MM.1S (cell line): ENCODE results near the gene IGSF5.

Experiments used
- DNase-seq: peaks from one replicate; pipeline ENCODE4 v3.0.0-alpha.2; 2015
- H2AFZ ChIP-seq: fragments of 300-600 bp; sonication (generic); 2 replicates; pipeline ENCODE4 v1.6.0; 2016; ENCODE audit warnings: antibody characterized with exemption, low read length
- H3F3A ChIP-seq: fragments of 300-600 bp; sonication (generic); 2 replicates; pipeline ENCODE4 v1.6.1; 2016; ENCODE audit warnings: mild to moderate bottlenecking, antibody characterized with exemption, low read length, moderate library complexity, mixed read lengths; ENCODE audit not compliant: insufficient read depth
- H3K27ac ChIP-seq: fragments of 300-600 bp; sonication (generic); 2 replicates; pipeline ENCODE4 v1.5.1; 2016; ENCODE audit warnings: mild to moderate bottlenecking, low read length
- H3K27me3 ChIP-seq: fragments of 300-600 bp; sonication (generic); replicated peaks from 2 replicates; pipeline ENCODE4 v1.6.0; 2016; ENCODE audit warnings: low read length; ENCODE audit not compliant: insufficient read depth
- H3K36me3 ChIP-seq: fragments of 300-600 bp; sonication (generic); replicated peaks from 2 replicates; pipeline ENCODE4 v1.6.1; 2016; ENCODE audit warnings: mild to moderate bottlenecking, low read length, mixed read lengths; ENCODE audit not compliant: insufficient read depth
- H3K4me1 ChIP-seq: fragments of 300-600 bp; sonication (generic); 2 replicates; pipeline ENCODE4 v1.6.1; 2016; ENCODE audit warnings: low read length, mixed read lengths
- H3K4me2 ChIP-seq: fragments of 300-600 bp; sonication (generic); 2 replicates; pipeline ENCODE4 v1.6.0; 2016; ENCODE audit warnings: low read depth, low read length
- H3K4me3 ChIP-seq: fragments of 300-600 bp; sonication (generic); 2 replicates; pipeline ENCODE4 v1.5.1; 2016; ENCODE audit warnings: low read length, mixed read lengths
- H3K79me2 ChIP-seq: fragments of 300-600 bp; sonication (generic); 2 replicates; pipeline ENCODE4 v1.6.1; 2016; ENCODE audit warnings: mixed run types, low read length, mixed read lengths
- H3K9ac ChIP-seq: fragments of 300-600 bp; sonication (generic); 2 replicates; pipeline ENCODE4 v1.6.1; 2016; ENCODE audit warnings: low read length, mixed read lengths
- H3K9me2 ChIP-seq: fragments of 300-600 bp; sonication (generic); replicated peaks from 2 replicates; pipeline ENCODE4 v1.6.1; 2016; ENCODE audit warnings: mild to moderate bottlenecking, low read length, mixed read lengths; ENCODE audit not compliant: insufficient read depth
- H3K9me3 ChIP-seq: fragments of 300-600 bp; sonication (generic); replicated peaks from 2 replicates; pipeline ENCODE4 v1.6.1; 2016; ENCODE audit warnings: mild to moderate bottlenecking, low read length, mixed read lengths; ENCODE audit not compliant: insufficient read depth
- H4K20me1 ChIP-seq: fragments of 300-600 bp; sonication (generic); 2 replicates; pipeline ENCODE4 v1.6.1; 2016; ENCODE audit warnings: mild to moderate bottlenecking, low read length, moderate library complexity, mixed read lengths; ENCODE audit not compliant: insufficient read depth
- EZH2 ChIP-seq: fragments of 300-600 bp; sonication (generic); optimal IDR thresholded peaks from 2 replicates; pipeline ENCODE3; 2017; ENCODE audit warnings: low read depth, mild to moderate bottlenecking, antibody characterized with exemption, low read length, mixed read lengths
- EZH2phosphoT487 ChIP-seq: fragments of 300-600 bp; sonication (generic); IDR thresholded peaks from 2 replicates; pipeline ENCODE4 v1.6.1; 2018; ENCODE audit warnings: antibody characterized with exemption, low read length
- TF ChIP-seq, protein P1 (sequence below): fragments of 300-600 bp; sonication (generic); IDR thresholded peaks from 2 replicates; pipeline ENCODE4 v1.5.1; 2016; ENCODE audit warnings: antibody characterized with exemption, low read length, mixed read lengths

Gene IGSF5

GRCh38 chr21:39750670-39751069 is 5.7 kb downstream of the IGSF5 start:
- H4K20me1 ChIP-seq: no peaks in the 10 kb centered on the region

DNA sequence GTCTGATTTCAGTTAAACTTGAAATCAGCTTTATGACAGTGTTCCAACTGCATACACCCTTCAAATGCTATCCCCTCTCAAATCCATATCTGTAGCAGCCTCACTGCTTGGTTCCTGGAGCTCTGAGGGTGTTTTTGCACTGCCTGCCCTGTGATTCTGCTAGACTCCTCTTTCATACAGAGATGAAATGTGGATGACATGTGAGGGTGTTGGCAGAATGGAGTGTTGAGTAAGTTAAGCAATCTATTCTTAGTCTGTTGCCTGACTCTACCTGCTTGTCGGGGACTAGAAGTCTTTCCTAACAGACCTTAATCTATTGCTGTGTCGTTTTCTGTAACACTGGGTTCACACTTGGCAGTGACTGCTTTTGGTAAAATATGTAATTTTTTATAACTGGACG is 9.8 kb downstream of the IGSF5 start:
- H3K9me2 ChIP-seq: no peaks in the 10 kb centered on the region
- H3K9me3 ChIP-seq: 0 out of 2 replicates have a peak, but pooled peaks cover 6% of the 10 kb centered on the region
- no peaks in the 10 kb centered on the region for H3K27me3 ChIP-seq
- TF ChIP-seq EZH2 (no peak), EZH2phosphoT487 (no peak)
- TF ChIP-seq, protein P1, sequence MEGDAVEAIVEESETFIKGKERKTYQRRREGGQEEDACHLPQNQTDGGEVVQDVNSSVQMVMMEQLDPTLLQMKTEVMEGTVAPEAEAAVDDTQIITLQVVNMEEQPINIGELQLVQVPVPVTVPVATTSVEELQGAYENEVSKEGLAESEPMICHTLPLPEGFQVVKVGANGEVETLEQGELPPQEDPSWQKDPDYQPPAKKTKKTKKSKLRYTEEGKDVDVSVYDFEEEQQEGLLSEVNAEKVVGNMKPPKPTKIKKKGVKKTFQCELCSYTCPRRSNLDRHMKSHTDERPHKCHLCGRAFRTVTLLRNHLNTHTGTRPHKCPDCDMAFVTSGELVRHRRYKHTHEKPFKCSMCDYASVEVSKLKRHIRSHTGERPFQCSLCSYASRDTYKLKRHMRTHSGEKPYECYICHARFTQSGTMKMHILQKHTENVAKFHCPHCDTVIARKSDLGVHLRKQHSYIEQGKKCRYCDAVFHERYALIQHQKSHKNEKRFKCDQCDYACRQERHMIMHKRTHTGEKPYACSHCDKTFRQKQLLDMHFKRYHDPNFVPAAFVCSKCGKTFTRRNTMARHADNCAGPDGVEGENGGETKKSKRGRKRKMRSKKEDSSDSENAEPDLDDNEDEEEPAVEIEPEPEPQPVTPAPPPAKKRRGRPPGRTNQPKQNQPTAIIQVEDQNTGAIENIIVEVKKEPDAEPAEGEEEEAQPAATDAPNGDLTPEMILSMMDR: no peak
- no peak overlapping the region for H2AFZ ChIP-seq
- DNase-seq: no peak
- no peak overlapping the region for H3K27ac ChIP-seq
- H3K9ac ChIP-seq: no peak overlapping the region
- H3K4me2 ChIP-seq: no peak overlapping the region
- H3K4me1 ChIP-seq: no peaks in the 10 kb centered on the region
- no peaks in the 10 kb centered on the region for H4K20me1 ChIP-seq
- no peak overlapping the region for H3K4me3 ChIP-seq
- no peaks in the 10 kb centered on the region for H3K79me2 ChIP-seq
- no peaks in the 10 kb centered on the region for H3F3A ChIP-seq
- no peaks in the 10 kb centered on the region for H3K36me3 ChIP-seq

More at GRCh38 chr21:39750670-39751069, 5.7 kb downstream of the IGSF5 start:
- Histone ChIP-seq H3K9ac (no peak overlapping the region), H3K27me3 (no peaks in the 10 kb centered on the region), H2AFZ (no peak overlapping the region), H3K9me2 (no peaks in the 10 kb centered on the region), H3K9me3 (0 out of 2 replicates have a peak, but pooled peaks cover 6% of the 10 kb centered on the region), H3K79me2 (no peaks in the 10 kb centered on the region), H3K36me3 (no peaks in the 10 kb centered on the region), H3K27ac (no peak overlapping the region), H3K4me1 (peaks cover 3% of the 10 kb centered on the region; the same call in 1 of the 2 replicates), H3F3A (no peaks in the 10 kb centered on the region), H3K4me2 (no peak overlapping the region), H3K4me3 (no peak overlapping the region)
- no peak for TF ChIP-seq EZH2phosphoT487
- TF ChIP-seq, protein P1: no peak
- TF ChIP-seq EZH2: no peak
- no peak for DNase-seq

GRCh38 chr21:39756285-39756684 is 11.3 kb downstream of the IGSF5 start:
- DNase-seq: no peak
- Histone ChIP-seq H3K4me3 (no peak overlapping the region), H2AFZ (no peak overlapping the region), H3K36me3 (no peaks in the 10 kb centered on the region), H3K9ac (no peak overlapping the region), H3K79me2 (no peaks in the 10 kb centered on the region), H3K27me3 (no peaks in the 10 kb centered on the region), H3K27ac (no peak overlapping the region), H3K4me1 (no peaks in the 10 kb centered on the region), H3K9me2 (no peaks in the 10 kb centered on the region), H3K4me2 (no peak overlapping the region), H3K9me3 (0 out of 2 replicates have a peak, but pooled peaks cover 6% of the 10 kb centered on the region), H3F3A (no peaks in the 10 kb centered on the region), H4K20me1 (no peaks in the 10 kb centered on the region)
- TF ChIP-seq EZH2phosphoT487 (no peak), EZH2 (no peak)
- TF ChIP-seq, protein P1: no peak
